GM21786 (cell line): ENCODE results near the gene INPP5F.

Experiments used
- ATAC-seq: cut with Tn5 transposase; IDR thresholded peaks from one replicate; pipeline ENCODE4 v1.9.1; 2021; ENCODE audit not compliant: unreplicated experiment

The INPP5F gene

GRCh38 chr10:119815671-119816070 is 89.8 kb downstream of the INPP5F start:
- no peak for ATAC-seq

GRCh38 chr10:119817991-119818888 is 92.4 kb downstream of the INPP5F start:
- no peak for ATAC-seq

- no peak for ATAC-seq
Measured at GRCh38 chr10:119818889-119819270, 93.0 kb downstream of the INPP5F start.

GRCh38 chr10:119821182-119821581 is 95.3 kb downstream of the INPP5F start:
- no peak for ATAC-seq

- no peak for ATAC-seq
Measured at GRCh38 chr10:119824299-119824698, 98.4 kb downstream of the INPP5F start.

- ATAC-seq = no peak
Measured at GRCh38 chr10:119826771-119827170, 100.9 kb downstream of the INPP5F start.

GRCh38 chr10:119827430-119827829 is 101.6 kb downstream of the INPP5F start:
- ATAC-seq = no peak

GRCh38 chr10:119829429-119829828 is 103.6 kb downstream of the INPP5F start:
- ATAC-seq = no peak

GRCh38 chr10:119830851-119831250 is 105.0 kb downstream of the INPP5F start:
- ATAC-seq = no peak

- ATAC-seq = no peak
Measured at GRCh38 chr10:119831656-119832055, 105.8 kb downstream of the INPP5F start.

- ATAC-seq = no peak
Measured at GRCh38 chr10:119832951-119833350, 107.1 kb downstream of the INPP5F start.

- no peak for ATAC-seq
Measured at GRCh38 chr10:119834188-119834587, 108.3 kb downstream of the INPP5F start.

- no peak for ATAC-seq
Measured at GRCh38 chr10:119845656-119846055, 119.8 kb downstream of the INPP5F start.

GRCh38 chr10:119849031-119849789 is 123.4 kb downstream of the INPP5F start:
- ATAC-seq = no peak

- no peak for ATAC-seq
Measured at GRCh38 chr10:119849944-119850343, 124.1 kb downstream of the INPP5F start.

- ATAC-seq = no peak
Measured at GRCh38 chr10:119852277-119852676, 126.4 kb downstream of the INPP5F start.

GRCh38 chr10:119852822-119853221 is 127.0 kb downstream of the INPP5F start:
- ATAC-seq = no peak

GRCh38 chr10:119853574-119853973 is 127.7 kb downstream of the INPP5F start:
- ATAC-seq = no peak

GRCh38 chr10:119858063-119858462 is 132.2 kb downstream of the INPP5F start:
- no peak for ATAC-seq

GRCh38 chr10:119859420-119860258 is 133.8 kb downstream of the INPP5F start:
- ATAC-seq = peak; percentile 42
